Measurements from ENCODE around the gene PXDN. TPM values are rescaled to one million over a fixed set of nuclear protein-coding genes. Genes with fewer than 3 reads are reported as not detected.

Gene PXDN
- polyA plus RNA-seq, 3 donors from 2014 or later: 0.93 to 1.0 TPM; not detected in 1

- Mint-ChIP-seq H3K4me1 (peaks cover 0 to 4% of the 10 kb centered on the region in 2 donors), H3K27me3 (ENCODE audit: low read depth in 3 of 3) (peaks cover 1 to 6% (median 2%) of the 10 kb centered on the region in 3 donors), H3K4me3 (no peak overlapping the region), H3K27ac (no peak overlapping the region), H3K36me3 (no peaks in the 10 kb centered on the region), H3K9me3 (no peaks in the 10 kb centered on the region)
- no peak for DNase-seq
Observed at GRCh38 chr2:1755436-1756191, 11.3 kb upstream of the PXDN start.

DNA sequence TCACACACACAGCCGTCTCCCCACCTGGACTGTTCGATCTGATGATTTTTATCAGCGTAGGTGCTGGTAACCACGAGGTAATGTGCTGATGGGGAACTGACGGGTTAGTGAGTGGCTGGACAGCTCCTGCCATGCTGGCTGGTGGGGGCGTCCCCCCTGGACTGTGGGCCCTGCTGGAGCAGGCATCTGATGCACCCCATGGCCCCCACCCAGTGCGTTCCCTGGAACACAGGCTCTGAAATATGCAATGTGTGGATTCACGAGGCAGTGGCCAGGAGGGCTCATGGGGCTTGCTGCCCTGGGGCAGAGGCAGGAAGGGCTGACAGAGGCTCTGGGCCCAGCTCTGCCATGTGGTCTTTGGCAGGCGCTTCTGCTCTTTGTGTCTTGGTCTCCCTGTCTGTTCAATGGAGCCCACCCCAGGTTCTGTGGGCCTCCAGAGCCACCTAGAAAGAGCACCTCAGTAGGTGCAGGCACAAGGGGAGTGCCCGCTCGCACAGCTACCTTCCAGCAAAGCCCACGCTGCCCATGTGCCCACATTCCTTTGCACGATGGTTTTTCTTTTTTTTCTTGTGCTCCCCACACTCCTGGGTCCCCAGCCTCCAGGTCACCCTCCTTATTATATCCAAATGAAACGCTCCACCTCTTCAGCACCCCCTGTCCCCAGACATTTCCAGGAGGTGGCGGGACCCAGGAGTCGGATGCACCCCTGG lies 10.3 kb upstream of the PXDN start:
- Mint-ChIP-seq H3K27me3 (ENCODE audit: low read depth in 3 of 3) (peaks cover 1 to 6% (median 2%) of the 10 kb centered on the region in 3 donors), H3K4me3 (no peak overlapping the region), H3K36me3 (no peaks in the 10 kb centered on the region), H3K4me1 (peaks cover 0 to 5% of the 10 kb centered on the region in 2 donors), H3K9me3 (no peaks in the 10 kb centered on the region), H3K27ac (no peak overlapping the region)
- DNase-seq: no peak

GRCh38 chr2:1754046-1754445 lies 9.7 kb upstream of the PXDN start:
- Mint-ChIP-seq H3K4me1 (peaks cover 0 to 5% of the 10 kb centered on the region in 2 donors), H3K36me3 (no peaks in the 10 kb centered on the region), H3K27ac (no peak overlapping the region), H3K4me3 (no peak overlapping the region), H3K27me3 (ENCODE audit: low read depth in 3 of 3) (peaks cover 1 to 6% (median 2%) of the 10 kb centered on the region in 3 donors), H3K9me3 (no peaks in the 10 kb centered on the region)
- DNase-seq: no peak

DNA sequence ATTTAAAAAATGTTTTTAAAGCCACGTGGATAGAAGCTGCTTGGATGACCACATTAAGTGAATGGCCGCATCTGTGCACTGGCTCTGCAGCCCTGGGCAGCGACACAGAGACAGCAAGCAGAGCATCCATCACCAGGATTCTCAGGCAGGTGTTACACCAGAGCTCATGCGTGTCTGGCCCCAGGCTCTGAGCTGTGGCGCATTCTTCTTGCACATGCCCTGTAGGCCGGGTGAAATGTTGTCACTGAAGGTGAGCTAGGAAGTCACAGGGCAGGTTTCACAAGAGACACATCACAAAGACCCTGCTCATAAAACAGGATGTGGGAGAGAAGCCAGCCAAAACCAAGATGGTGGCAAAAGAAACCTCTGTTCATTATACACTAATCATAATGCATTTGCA lies 8.4 kb upstream of the PXDN start:
- H3K4me1 Mint-ChIP-seq: peaks cover 0 to 5% of the 10 kb centered on the region in 2 donors
- no peak overlapping the region for H3K4me3 Mint-ChIP-seq
- no peaks in the 10 kb centered on the region for H3K36me3 Mint-ChIP-seq
- H3K27me3 Mint-ChIP-seq (ENCODE audit: low read depth in 3 of 3): peaks cover 0 to 6% (median 2%) of the 10 kb centered on the region in 3 donors
- no peak overlapping the region for H3K27ac Mint-ChIP-seq
- H3K9me3 Mint-ChIP-seq: no peaks in the 10 kb centered on the region
- no peak for DNase-seq

GRCh38 chr2:1751767-1752725 lies 7.7 kb upstream of the PXDN start:
- Mint-ChIP-seq H3K27ac (no peak overlapping the region), H3K36me3 (no peaks in the 10 kb centered on the region), H3K4me1 (peaks cover 0 to 5% of the 10 kb centered on the region in 2 donors), H3K4me3 (no peak overlapping the region), H3K27me3 (ENCODE audit: low read depth in 3 of 3) (peaks cover 1 to 6% (median 2%) of the 10 kb centered on the region in 3 donors), H3K9me3 (no peaks in the 10 kb centered on the region)
- DNase-seq: no peak

DNA sequence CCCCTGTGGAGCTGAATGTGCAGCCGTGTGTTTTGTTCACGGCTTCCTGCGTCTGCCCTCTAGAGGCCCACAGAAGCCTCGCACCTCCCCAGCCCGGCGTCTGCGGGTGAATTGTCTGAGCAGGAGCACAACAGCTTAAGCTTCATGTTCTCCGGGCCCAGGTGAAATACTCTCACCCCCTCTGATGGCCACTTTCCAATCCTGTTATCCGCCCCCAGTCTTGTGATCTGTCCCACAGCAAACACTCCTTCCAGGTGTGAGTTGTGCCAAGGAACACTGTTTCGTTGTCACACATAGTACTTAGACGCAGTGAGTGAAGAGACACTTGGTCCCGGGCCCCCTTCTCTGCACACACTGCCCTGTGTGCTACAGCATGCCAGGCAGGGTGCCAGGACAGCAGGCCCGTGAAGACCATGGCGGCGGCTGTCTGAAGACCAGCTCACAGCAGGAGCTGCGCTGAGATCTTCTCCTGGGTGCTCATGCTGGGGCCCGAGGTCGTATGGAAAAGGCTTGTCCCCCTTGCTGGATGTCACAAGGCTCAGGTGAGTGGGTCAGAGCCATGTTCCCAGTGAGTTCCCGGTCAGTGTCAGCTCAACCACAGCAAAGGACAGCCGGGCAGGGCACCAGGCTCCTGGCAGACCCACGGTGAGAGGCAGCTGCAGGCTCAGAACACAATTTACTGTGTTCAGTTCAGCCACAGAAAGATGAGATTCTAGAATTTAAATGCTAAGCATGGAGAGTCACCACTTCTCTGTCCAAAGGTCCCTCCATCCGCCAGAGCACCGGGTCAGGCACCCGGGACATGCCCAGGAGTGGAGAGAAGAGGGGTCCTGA lies 6.8 kb upstream of the PXDN start:
- H3K9me3 Mint-ChIP-seq: no peaks in the 10 kb centered on the region
- H3K27me3 Mint-ChIP-seq (ENCODE audit: low read depth in 3 of 3): peaks cover 1 to 6% (median 5%) of the 10 kb centered on the region in 3 donors
- peaks cover 0 to 5% of the 10 kb centered on the region in 2 donors for H3K4me1 Mint-ChIP-seq
- no peak overlapping the region for H3K27ac Mint-ChIP-seq
- DNase-seq: peak in 1 of 3 donors; percentile 5
- no peak overlapping the region for H3K4me3 Mint-ChIP-seq
- no peaks in the 10 kb centered on the region for H3K36me3 Mint-ChIP-seq

DNA sequence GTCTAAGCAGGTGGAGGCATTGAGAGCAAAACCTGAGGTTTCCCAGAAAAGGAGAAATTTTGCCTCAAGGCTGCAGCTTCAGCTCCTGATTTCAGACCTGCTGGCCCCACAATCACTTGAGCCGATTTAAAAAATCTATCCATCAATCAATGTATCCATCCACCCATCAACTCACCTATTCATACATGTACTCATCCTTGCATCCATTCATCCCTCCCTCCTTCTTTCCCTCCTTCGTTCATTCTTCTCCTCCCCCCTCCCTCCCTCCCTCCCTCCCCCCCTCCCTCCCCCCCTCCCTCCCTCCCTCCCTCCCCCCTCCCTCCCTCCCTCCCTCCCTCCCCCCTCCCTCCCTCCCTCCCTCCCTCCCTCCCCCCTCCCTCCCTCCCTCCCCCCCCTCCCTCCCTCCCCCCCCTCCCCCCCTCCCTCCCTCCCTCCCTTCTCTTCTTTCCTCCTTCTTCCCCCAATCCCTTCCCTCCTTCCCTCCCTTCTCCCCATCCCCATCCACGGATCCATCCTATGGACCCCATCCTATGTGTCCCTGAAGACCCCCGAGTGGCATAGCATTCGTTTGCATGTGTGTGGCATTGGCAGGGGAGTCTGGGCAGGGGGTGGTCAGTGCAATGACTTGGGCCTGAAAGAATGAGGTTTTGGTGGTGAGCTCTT lies 6.1 kb upstream of the PXDN start:
- H3K4me1 Mint-ChIP-seq: peaks cover 0 to 5% of the 10 kb centered on the region in 2 donors
- no peaks in the 10 kb centered on the region for H3K9me3 Mint-ChIP-seq
- H3K36me3 Mint-ChIP-seq: no peaks in the 10 kb centered on the region
- H3K4me3 Mint-ChIP-seq: no peak overlapping the region
- DNase-seq: no peak
- H3K27me3 Mint-ChIP-seq (ENCODE audit: low read depth in 3 of 3): peaks cover 1 to 11% (median 6%) of the 10 kb centered on the region in 3 donors
- H3K27ac Mint-ChIP-seq: no peak overlapping the region

- H3K27me3 Mint-ChIP-seq (ENCODE audit: low read depth in 3 of 3): peaks cover 1 to 13% (median 8%) of the 10 kb centered on the region in 3 donors
- DNase-seq: no peak
- H3K27ac Mint-ChIP-seq: no peak overlapping the region
- H3K36me3 Mint-ChIP-seq: no peaks in the 10 kb centered on the region
- no peak overlapping the region for H3K4me3 Mint-ChIP-seq
- H3K9me3 Mint-ChIP-seq: no peaks in the 10 kb centered on the region
- peaks cover 2 to 5% of the 10 kb centered on the region in 2 donors for H3K4me1 Mint-ChIP-seq
Observed at GRCh38 chr2:1749489-1750119, 5.3 kb upstream of the PXDN start.

- Mint-ChIP-seq H3K27me3 (ENCODE audit: low read depth in 3 of 3) (peaks cover 1 to 13% (median 8%) of the 10 kb centered on the region in 3 donors), H3K4me1 (peaks cover 2 to 5% of the 10 kb centered on the region in 2 donors), H3K9me3 (no peaks in the 10 kb centered on the region), H3K4me3 (no peak overlapping the region), H3K36me3 (no peaks in the 10 kb centered on the region), H3K27ac (no peak overlapping the region)
- DNase-seq: no peak
Observed at GRCh38 chr2:1748741-1749488, 4.6 kb upstream of the PXDN start.

GRCh38 chr2:1748176-1748740 lies 3.9 kb upstream of the PXDN start:
- no peak for DNase-seq
- no peaks in the 10 kb centered on the region for H3K9me3 Mint-ChIP-seq
- no peaks in the 10 kb centered on the region for H3K36me3 Mint-ChIP-seq
- peaks cover 1 to 13% (median 5%) of the 10 kb centered on the region in 3 donors for H3K27me3 Mint-ChIP-seq (ENCODE audit: low read depth in 3 of 3)
- H3K27ac Mint-ChIP-seq: no peak overlapping the region
- H3K4me1 Mint-ChIP-seq: peaks cover 2 to 5% of the 10 kb centered on the region in 2 donors
- no peak overlapping the region for H3K4me3 Mint-ChIP-seq

- Mint-ChIP-seq H3K27me3 (ENCODE audit: low read depth in 3 of 3) (peaks cover 1 to 13% (median 8%) of the 10 kb centered on the region in 3 donors), H3K4me3 (no peak overlapping the region), H3K9me3 (no peaks in the 10 kb centered on the region), H3K4me1 (peaks cover 3 to 5% of the 10 kb centered on the region in 2 donors), H3K36me3 (no peaks in the 10 kb centered on the region), H3K27ac (no peak overlapping the region)
- DNase-seq: no peak
Observed at GRCh38 chr2:1747065-1747941, 3.0 kb upstream of the PXDN start.

Data from immature natural killer cell (primary cell).